Measurements from ENCODE around the gene TLDC2.
"Not testable (repeated sequence)": the region's sequence is repeated elsewhere in the genome, so short reads cannot be mapped to it uniquely, and the experiment has no call there.

GRCh38 chr20:36936761-36937401 is 60.9 kb downstream of the TLDC2 start:
- TF ChIP-seq CTCF (IDR thresholded peaks at IDR 0.05; ENCODE audit: insufficient read depth, low read length); POLR2AphosphoS5 (IDR thresholded peaks at IDR 0.05; ENCODE audit: low read depth); GABPA (IDR thresholded peaks at IDR 0.05; ENCODE audit: low read depth): not testable (repeated sequence)
